OCI-LY7 (cell line): ENCODE measurements around the gene GJB6.

Source experiments
- CTCF ChIP-seq: fragments of 200-600 bp; sonication (generic); conservative IDR thresholded peaks from 2 replicates; pipeline ENCODE4 v1.5.1; 2014; ENCODE audit warnings: mild to moderate bottlenecking, antibody characterized with exemption, low read length, moderate library complexity, mixed read lengths
- EZH2phosphoT487 ChIP-seq: fragments of 200-600 bp; sonication (generic); IDR thresholded peaks from 2 replicates; pipeline ENCODE4 v1.6.1; 2018; ENCODE audit warnings: low read depth, borderline replicate concordance, mild to moderate bottlenecking, mixed run types, antibody characterized with exemption, low read length, moderate library complexity, mixed read lengths

- no peak for TF ChIP-seq CTCF
- no peak for TF ChIP-seq EZH2phosphoT487
These were observed 22.0 kb upstream of the GJB6 start for GRCh38 chr13:20254076-20254475.
